ENCODE data around the gene CDH13. TPM values are rescaled to one million over a fixed set of nuclear protein-coding genes. Genes with fewer than 3 reads are reported as not detected.

The CDH13 gene
- polyA plus RNA-seq, 2 of the 4 experiments (the other 2 are of a cell fraction) = not detected

DNA sequence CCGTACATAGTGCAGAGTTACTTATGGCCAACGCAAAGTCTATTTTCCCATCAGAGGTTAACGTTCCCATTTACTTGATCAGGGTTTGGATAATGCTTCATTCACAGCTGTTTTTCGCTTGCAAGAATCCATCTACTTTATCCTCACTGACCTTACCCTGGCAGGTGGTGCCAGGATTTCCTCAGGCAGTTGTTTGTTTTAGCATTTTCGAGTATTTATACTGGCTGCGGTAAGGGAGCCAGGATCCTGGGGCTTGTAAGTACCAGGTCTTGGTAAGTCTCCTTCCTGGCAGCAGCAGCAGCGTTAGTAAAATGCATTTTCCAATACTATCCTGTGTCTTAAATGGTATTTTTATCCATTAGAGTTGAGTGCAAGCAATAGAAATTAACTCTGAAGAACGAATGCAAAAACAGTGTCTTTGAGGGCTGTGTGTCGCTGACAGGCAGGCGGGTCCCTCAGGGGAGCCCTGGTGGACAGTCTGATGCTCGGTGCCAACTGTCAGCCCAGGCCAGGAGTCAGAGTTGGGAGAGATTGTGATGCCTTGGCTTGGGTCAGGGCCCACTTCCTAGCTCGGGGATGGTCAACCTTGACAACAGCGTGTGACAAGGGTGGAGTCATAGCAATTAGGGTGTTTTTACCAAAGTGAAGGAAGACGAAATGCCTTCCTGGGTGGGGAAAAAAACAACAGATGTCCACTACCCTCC lies 1088.6 kb downstream of the CDH13 start:
- Histone ChIP-seq H3K4me1 (no peaks in the 10 kb centered on the region), H3K9me3 (no peaks in the 10 kb centered on the region), H3K27ac (no peak overlapping the region), H3K4me3 (no peak overlapping the region), H3K4me2 (no peak overlapping the region)
- ChIA-PET CTCF (interaction anchor here (1.0 kb wide), 2 partner anchors 13 to 19 kb away, joined by 3 to 4 read pairs; no protein-coding TSS in a partner anchor), POLR2A (no interaction called here)
- TF ChIP-seq MYC (IDR thresholded peaks at IDR 0.05; ENCODE audit: borderline replicate concordance, low read length) = no peak
- ATAC-seq (0 out of 6 replicates have a peak, but pooled peaks of 1 of the 2 experiments have one; percentile 47), DNase-seq (ENCODE audit: low read depth in 1 of 2, low spot score in 1 of 2) (no peak), FAIRE-seq (no peak)
- WGBS (ENCODE audit: missing lambda C conversion rate) = 1% methylated on average over 14 of the region's 14 CpGs

DNA sequence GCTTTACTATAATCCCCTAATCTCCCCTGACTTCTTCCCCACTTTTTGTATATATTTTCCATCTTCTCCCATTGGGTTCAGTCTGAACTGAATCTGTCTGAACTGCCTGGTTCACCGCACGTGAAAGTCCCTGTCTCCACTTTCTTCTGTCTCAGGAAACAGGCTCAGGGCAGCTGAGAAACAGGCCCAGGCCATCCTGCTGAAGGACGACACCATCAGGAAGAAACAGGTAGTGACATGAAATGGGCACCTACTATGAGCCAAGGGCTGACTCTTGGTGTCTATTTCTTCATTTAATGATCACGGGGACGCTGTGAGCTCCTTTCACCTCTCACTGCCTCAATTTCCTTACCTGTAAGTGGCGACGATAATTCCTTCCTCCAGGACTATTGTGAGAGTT lies 1090.5 kb downstream of the CDH13 start:
- 31% methylated on average over 7 of the region's 7 CpGs for WGBS (ENCODE audit: missing lambda C conversion rate)
- Histone ChIP-seq H3K4me2 (no peak overlapping the region), H3K27ac (no peak overlapping the region), H3K4me3 (no peak overlapping the region), H3K4me1 (no peaks in the 10 kb centered on the region), H3K9me3 (no peaks in the 10 kb centered on the region)
- DNase-seq (ENCODE audit: low read depth in 1 of 2, low spot score in 1 of 2) (no peak), FAIRE-seq (no peak), ATAC-seq (no peak; a peak in 1 of 6 replicates)
- POLR2A ChIA-PET = no interaction called here
- TF ChIP-seq, protein P1, sequence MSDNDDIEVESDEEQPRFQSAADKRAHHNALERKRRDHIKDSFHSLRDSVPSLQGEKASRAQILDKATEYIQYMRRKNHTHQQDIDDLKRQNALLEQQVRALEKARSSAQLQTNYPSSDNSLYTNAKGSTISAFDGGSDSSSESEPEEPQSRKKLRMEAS (IDR thresholded peaks at IDR 0.05) = no peak
- TF ChIP-seq SMC3 (IDR thresholded peaks at IDR 0.05) (no peak), RARB (CRISPR knock-in tag; IDR thresholded peaks at IDR 0.05) (no peak), ZC3H11A (IDR thresholded peaks at IDR 0.05) (no peak), ZSCAN20 (CRISPR knock-in tag; IDR thresholded peaks at IDR 0.05) (no peak), RNF2 (IDR thresholded peaks at IDR 0.05; ENCODE audit: borderline replicate concordance, low read depth) (no peak), TP53 (CRISPR knock-in tag; IDR thresholded peaks at IDR 0.05) (no peak), BHLHE40 (IDR thresholded peaks at IDR 0.05; ENCODE audit: low read depth, low read length) (no peak), HOXB13 (CRISPR knock-in tag; IDR thresholded peaks at IDR 0.05; ENCODE audit: low read depth) (no peak), CBX2 (IDR thresholded peaks at IDR 0.05; ENCODE audit: borderline replicate concordance, low read depth) (no peak), RAD21 (conservative IDR thresholded peaks at IDR 0.05 in 1 of 2, IDR thresholded peaks at IDR 0.05 in 1 of 2) (no peak)
- TF ChIP-seq, protein P2, sequence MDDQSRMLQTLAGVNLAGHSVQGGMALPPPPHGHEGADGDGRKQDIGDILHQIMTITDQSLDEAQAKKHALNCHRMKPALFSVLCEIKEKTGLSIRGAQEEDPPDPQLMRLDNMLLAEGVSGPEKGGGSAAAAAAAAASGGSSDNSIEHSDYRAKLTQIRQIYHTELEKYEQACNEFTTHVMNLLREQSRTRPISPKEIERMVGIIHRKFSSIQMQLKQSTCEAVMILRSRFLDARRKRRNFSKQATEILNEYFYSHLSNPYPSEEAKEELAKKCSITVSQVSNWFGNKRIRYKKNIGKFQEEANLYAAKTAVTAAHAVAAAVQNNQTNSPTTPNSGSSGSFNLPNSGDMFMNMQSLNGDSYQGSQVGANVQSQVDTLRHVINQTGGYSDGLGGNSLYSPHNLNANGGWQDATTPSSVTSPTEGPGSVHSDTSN (IDR thresholded peaks at IDR 0.05) = no peak
- CTCF ChIA-PET = no interaction called here

DNA sequence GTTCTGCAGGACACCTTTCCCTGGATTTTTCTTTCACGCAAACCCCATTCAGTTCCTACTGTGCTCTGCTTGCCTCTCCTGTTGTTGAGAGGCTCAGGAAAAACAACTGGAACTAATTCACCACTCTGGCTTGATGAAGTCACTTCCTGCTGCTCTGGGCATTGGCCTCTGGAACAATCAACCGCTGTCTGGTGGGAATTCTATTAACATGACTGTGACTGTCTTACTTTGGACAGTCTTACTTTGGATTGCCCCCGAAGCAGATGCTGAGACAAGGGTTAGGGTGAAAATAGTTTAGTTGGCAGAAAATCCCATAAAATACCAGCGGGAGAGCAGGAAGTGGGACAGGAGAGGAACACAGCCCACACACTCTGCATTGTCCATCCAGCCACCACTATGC lies 1091.0 kb downstream of the CDH13 start:
- ChIA-PET CTCF (no interaction called here), POLR2A (no interaction called here)
- Histone ChIP-seq H3K27ac (no peak overlapping the region), H3K4me3 (no peak overlapping the region), H3K9me3 (no peaks in the 10 kb centered on the region), H3K4me2 (no peak overlapping the region), H3K4me1 (no peaks in the 10 kb centered on the region)
- ATAC-seq = no peak
- FAIRE-seq = no peak
- no peak for TF ChIP-seq HEYL (CRISPR knock-in tag; IDR thresholded peaks at IDR 0.05)
- DNase-seq (ENCODE audit: low read depth in 1 of 2, low spot score in 1 of 2) = no peak
- 35% methylated on average over 4 of the region's 4 CpGs for WGBS (ENCODE audit: missing lambda C conversion rate)

DNA sequence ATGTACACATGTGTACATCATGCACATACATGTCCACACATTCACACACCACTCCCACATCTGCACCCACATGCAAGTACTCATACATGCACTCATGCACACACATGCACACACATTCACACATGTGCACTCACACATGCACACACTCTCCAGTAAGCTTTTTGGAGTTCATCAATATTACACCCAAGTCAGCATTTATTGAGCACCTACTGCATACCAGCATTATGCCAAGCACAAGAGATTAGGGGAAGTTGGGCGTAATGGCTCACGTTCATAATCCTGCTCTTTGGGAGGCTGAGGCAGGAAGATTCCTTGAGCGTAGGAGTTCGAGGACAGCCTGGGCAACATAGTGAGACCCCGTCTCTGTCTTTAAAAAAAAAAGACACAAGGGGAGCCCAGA lies 1093.4 kb downstream of the CDH13 start:
- no peak for FAIRE-seq
- Histone ChIP-seq H3K9me3 (no peaks in the 10 kb centered on the region), H3K4me1 (no peaks in the 10 kb centered on the region), H3K4me2 (no peak overlapping the region), H3K4me3 (no peak overlapping the region), H3K27ac (no peak overlapping the region)
- CTCF ChIA-PET = no interaction called here
- no peak for DNase-seq (ENCODE audit: low read depth in 1 of 2, low spot score in 1 of 2)
- POLR2A ChIA-PET = no interaction called here
- TF ChIP-seq, protein P3, sequence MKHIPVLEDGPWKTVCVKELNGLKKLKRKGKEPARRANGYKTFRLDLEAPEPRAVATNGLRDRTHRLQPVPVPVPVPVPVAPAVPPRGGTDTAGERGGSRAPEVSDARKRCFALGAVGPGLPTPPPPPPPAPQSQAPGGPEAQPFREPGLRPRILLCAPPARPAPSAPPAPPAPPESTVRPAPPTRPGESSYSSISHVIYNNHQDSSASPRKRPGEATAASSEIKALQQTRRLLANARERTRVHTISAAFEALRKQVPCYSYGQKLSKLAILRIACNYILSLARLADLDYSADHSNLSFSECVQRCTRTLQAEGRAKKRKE (CRISPR knock-in tag; IDR thresholded peaks at IDR 0.05; ENCODE audit: low read depth) = no peak
- TF ChIP-seq MAFK (IDR thresholded peaks at IDR 0.05; ENCODE audit: partially characterized antibody) = peak; percentile 55
- 10% methylated on average over 5 of the region's 5 CpGs for WGBS (ENCODE audit: missing lambda C conversion rate)
- ATAC-seq = no peak
